Muscle of back (tissue), 11 donors: ENCODE data around the gene CHCHD6. TPM values are rescaled to one million over a fixed set of nuclear protein-coding genes. Genes with fewer than 3 reads are reported as not detected.

Source experiments
- DNase-seq, 3 donors: peaks; one replicate each; pipeline versions ENCODE4 v3.0.0 to v3.0.0-alpha.2; 2013
- polyA plus RNA-seq, 10 donors: library from polyadenylated mRNA; unstranded; fragments of 120-200 nt; gene quantifications; one replicate each; pipeline ENCODE4 v1.2.1, GENCODE V29; 2013; ENCODE audit not compliant: insufficient read length in 10 of 10

CHCHD6 gene
- polyA plus RNA-seq, 10 donors: 5.3 to 13.7 (median 8.0) TPM

GRCh38 chr3:126696701-126697267 is 7.3 kb upstream of the CHCHD6 start:
- DNase-seq: no peak

- no peak for DNase-seq
Observed at GRCh38 chr3:126699011-126699410, 5.0 kb upstream of the CHCHD6 start.

GRCh38 chr3:126704494-126705214 is 614 bp downstream of the CHCHD6 start:
- no peak for DNase-seq

GRCh38 chr3:126706631-126707030 is 2.6 kb downstream of the CHCHD6 start:
- no peak for DNase-seq

DNA sequence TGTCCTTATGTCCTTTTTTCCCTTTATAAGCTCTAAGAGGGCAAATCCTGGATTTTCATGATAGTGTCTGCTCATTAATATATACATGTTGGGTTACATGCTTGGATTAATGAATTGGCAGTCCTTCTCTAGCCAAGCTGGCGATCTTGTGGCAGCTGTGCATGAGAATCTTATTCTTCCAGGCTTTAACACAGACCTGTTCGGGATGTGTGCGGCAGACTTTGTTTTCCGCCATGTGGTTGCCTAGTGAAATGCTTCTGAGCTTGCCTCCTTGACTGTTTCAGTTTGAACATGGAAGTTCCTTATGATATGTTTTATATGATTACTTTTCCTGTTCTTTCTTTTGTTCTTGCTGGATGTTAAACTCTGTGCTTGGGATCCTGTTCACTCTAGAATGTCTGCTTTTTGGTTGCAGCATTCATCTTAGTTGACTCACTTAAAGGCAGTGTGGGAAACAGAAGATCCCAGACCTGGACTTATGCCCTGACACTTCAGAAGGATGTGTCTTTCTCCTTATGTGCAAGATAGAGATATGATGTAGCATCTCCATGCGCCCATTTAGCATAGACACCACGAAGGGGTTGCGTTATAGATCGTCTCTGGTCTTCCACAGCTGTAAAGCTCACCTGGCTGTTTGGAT is 7.2 kb downstream of the CHCHD6 start:
- DNase-seq: no peak

- DNase-seq: no peak
Observed at GRCh38 chr3:126713199-126713598, 9.2 kb downstream of the CHCHD6 start.

- no peak for DNase-seq
Observed at GRCh38 chr3:126714276-126714900, 10.3 kb downstream of the CHCHD6 start.

GRCh38 chr3:126714921-126715320 is 10.9 kb downstream of the CHCHD6 start:
- DNase-seq: no peak

GRCh38 chr3:126715432-126715831 is 11.4 kb downstream of the CHCHD6 start:
- DNase-seq: no peak

- DNase-seq: no peak
Observed at GRCh38 chr3:126716057-126716456, 12.0 kb downstream of the CHCHD6 start.

GRCh38 chr3:126718561-126719445 is 14.8 kb downstream of the CHCHD6 start:
- no peak for DNase-seq

- DNase-seq: no peak
Observed at GRCh38 chr3:126720596-126720995, 16.6 kb downstream of the CHCHD6 start.

GRCh38 chr3:126721246-126721645 is 17.2 kb downstream of the CHCHD6 start:
- DNase-seq: no peak

GRCh38 chr3:126723237-126723636 is 19.2 kb downstream of the CHCHD6 start:
- DNase-seq: no peak

DNA sequence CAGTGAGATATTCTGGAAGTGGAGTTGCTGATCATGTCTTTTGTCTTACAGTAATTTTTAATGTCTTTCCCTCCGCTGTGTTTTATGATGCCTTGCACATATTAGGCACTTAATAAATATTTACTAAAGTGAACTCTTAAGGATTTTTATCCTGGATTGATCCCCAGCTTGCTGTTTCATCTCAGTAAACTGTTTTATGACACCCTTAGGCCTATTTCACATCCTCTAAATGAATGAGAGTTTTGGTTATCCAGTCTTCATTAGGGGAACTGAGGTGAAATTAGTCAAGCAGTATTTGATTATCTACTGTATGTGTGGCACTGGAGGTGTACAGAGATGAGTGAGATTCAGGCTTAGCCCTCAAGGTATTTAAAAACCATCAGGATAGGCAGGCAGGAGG is 19.8 kb downstream of the CHCHD6 start:
- DNase-seq: no peak

- DNase-seq: no peak
Observed at GRCh38 chr3:126728680-126729079, 24.6 kb downstream of the CHCHD6 start.

- no peak for DNase-seq
Observed at GRCh38 chr3:126730376-126730775, 26.3 kb downstream of the CHCHD6 start.

GRCh38 chr3:126731044-126731443 is 27.0 kb downstream of the CHCHD6 start:
- DNase-seq: no peak

DNA sequence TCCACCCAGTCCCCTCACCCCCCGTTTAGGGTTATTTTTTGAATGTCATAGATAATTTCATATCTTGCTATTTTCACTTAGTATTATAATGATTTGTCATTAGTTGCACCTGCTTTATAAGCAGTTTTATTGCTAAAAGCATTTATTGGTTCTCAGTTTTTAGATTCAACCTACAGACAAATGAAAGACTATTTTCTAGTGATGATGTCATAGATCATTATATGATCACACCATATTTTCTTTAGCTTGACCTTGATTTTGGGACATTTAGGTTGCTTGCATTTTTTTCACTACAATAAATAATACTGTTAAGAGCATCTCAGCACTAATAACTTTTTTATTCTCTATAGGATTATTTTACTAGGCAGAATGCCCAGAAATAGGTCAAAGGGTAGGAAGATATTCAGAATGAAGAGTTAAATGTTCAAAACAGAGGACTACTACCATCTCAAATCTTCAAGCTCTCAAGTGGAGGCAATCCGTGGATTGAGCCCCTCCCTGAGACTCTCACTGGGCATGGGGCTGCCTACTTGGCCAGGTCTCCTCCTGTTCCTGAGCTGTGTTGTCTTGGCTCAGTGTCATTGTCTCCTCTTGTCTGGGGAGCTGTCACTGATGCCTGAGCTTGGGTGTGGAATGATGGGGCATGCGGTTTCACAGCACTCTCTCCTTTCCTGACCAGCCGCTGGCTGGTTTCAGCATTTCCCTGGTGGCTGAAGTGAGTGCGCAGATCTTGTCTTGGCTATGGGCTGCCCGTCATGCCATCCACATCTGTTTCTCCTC is 28.4 kb downstream of the CHCHD6 start:
- peak in 1 of 3 donors; percentile 26 for DNase-seq

GRCh38 chr3:126733061-126733430 is 29.0 kb downstream of the CHCHD6 start:
- no peak for DNase-seq

GRCh38 chr3:126734106-126734723 is 30.2 kb downstream of the CHCHD6 start:
- no peak for DNase-seq
